Heart left ventricle (tissue), 16 donors: ENCODE measurements around the gene TMEM109. TPM values are rescaled to one million over a fixed set of nuclear protein-coding genes. Genes with fewer than 3 reads are reported as not detected.

ENCODE experiments used
- ATAC-seq, 4 donors: fragments of 200-7000 bp; cut with Tn5 transposase; one replicate each; pipeline ENCODE4 v1.9.1; 2020 to 2022; ENCODE audit warnings: moderate library complexity in 4 of 4, mild to moderate bottlenecking in 3 of 4, moderate number of reproducible peaks in 1 of 4
- DNase-seq, 5 donors: peaks; one replicate each; pipeline ENCODE4 v3.0.0-alpha.2; 2020
- H3K27ac ChIP-seq, 12 donors: fragments of 200-600 bp; sonication (generic) in 4 of 12; one replicate each; pipeline versions ENCODE4 v1.5.0 to v1.8.0; 2016 to 2022; ENCODE audit warnings: mild to moderate bottlenecking in 2 of 12
- H3K27me3 ChIP-seq, 9 donors: fragments of 200-600 bp; sonication (generic) in 2 of 9; one replicate each; pipeline versions ENCODE4 v1.5.1 to v1.8.0; 2016 to 2022; ENCODE audit warnings: mild to moderate bottlenecking in 3 of 9
- H3K36me3 ChIP-seq, 9 donors: fragments of 200-600 bp; sonication (generic) in 2 of 9; one replicate each; pipeline versions ENCODE4 v1.5.0 to v1.8.0; 2018 to 2022; ENCODE audit warnings: mild to moderate bottlenecking in 2 of 9
- H3K4me1 ChIP-seq, 12 donors: fragments of 200-600 bp; sonication (generic) in 4 of 12; one replicate each; pipeline versions ENCODE4 v1.5.0 to v1.8.0; 2016 to 2022; ENCODE audit warnings: mild to moderate bottlenecking in 3 of 12
- H3K4me3 ChIP-seq, 12 donors: fragments of 200-600 bp; sonication (generic) in 4 of 12; one replicate each; pipeline versions ENCODE4 v1.5.0 to v1.8.0; 2017 to 2022; ENCODE audit warnings: mild to moderate bottlenecking in 9 of 12, moderate library complexity in 4 of 12
- H3K9me3 ChIP-seq, 12 donors: fragments of 200-600 bp; sonication (generic) in 4 of 12; one replicate each; pipeline versions ENCODE4 v1.5.0 to v1.8.0; 2016 to 2022; ENCODE audit warnings: mild to moderate bottlenecking in 1 of 12
- POLR2A ChIP-seq, 2 donors: fragments of 450-650 bp; IDR thresholded peaks; one replicate each; pipeline ENCODE4 v1.6.1; 2017; ENCODE audit warnings: antibody characterized with exemption in 2 of 2, mild to moderate bottlenecking in 2 of 2, moderate library complexity in 2 of 2
- WGBS, 4 donors: extraction: QIAGEN DNeasy Blood & Tissue Kit in 2 of 4; methylation state at CpG; one replicate each; pipeline versions ENCODE4 v1.1.5 to v1.1.7; 2013 to 2018; 5-methylcytosine and 5-hydroxymethylcytosine counted together
- intact Hi-C, 10 donors: fragments of 100-400 bp; cut with DNase I; formaldehyde crosslinking; loops; one replicate each; pipeline versions ENCODE4 v1.11.1 to v1.14.2; 2022
- polyA plus RNA-seq, 2 donors: library from polyadenylated mRNA; stranded (reverse); fragments of 200-250 nt; gene quantifications; one replicate each; pipeline ENCODE4 v1.2.3, GENCODE V29; 2013
- total RNA-seq, 9 donors: library from RNA; depleted of rRNA in 2 of 9; stranded (reverse); fragments of >200 nt in 2 of 9; fragmentation: NEBNext Ultra II Directional in 3 of 9; extraction: Animal tissue kit (Norgen Biotek cat#: 25700) in 3 of 9; gene quantifications; one replicate each; pipeline versions ENCODE4 v1.1.0 to v1.2.4, GENCODE V29; 2016 to 2023
- TF ChIP-seq, protein P1 (sequence below), 12 donors: fragments of 200-600 bp; sonication (generic) in 4 of 12; IDR thresholded peaks; one replicate each; pipeline versions ENCODE4 v1.5.0 to v1.8.0; 2018 to 2022; ENCODE audit warnings: antibody characterized with exemption in 12 of 12, mild to moderate bottlenecking in 5 of 12
- donor health status: ischemic (EF 13 %, LVEDD 7.1; RV severe dilation, severe dysfunction).
- donor health status: healthy with polysubstance abuse.
- donor health status: DM: no; HTN: yes; CAD: no.
- donor health status: DM: no; HTN: no; CAD: no.
- donor health status: ischemic (EF 25% LVEDD 6.9; RV normal size, moderate dysfunction).
- donor health status: ischemic (EF 25% LVEDD 5.7; RV mildly dilated, moderate dysfunction).
- donor health status: healthy.
- donor health status: DM: yes; HTN: yes; CAD: no.
- donor health status: ischemic (EF 35%, LVEDD 5.7; RV mildly dilated, moderate dysfunction).
- donor health status: nonischemic (EF 11% LVEDD 7.7; RV severe dilation, severe dysfunction).
- donor health status: DM: yes; HTN: yes; CAD: no.
- donor health status: PGD.
- donor health status: ischemic (EF 29% LVEDD 5.4; RV normal size, mild dysfunction).
- donor health status: nonischemic (EF 23%, LVEDD 6.1; RV moderate dilation, normal function).

The TMEM109 gene
- total and polyA plus RNA-seq, 11 donors: 71.8 to 131 (median 96.3) TPM

DNA sequence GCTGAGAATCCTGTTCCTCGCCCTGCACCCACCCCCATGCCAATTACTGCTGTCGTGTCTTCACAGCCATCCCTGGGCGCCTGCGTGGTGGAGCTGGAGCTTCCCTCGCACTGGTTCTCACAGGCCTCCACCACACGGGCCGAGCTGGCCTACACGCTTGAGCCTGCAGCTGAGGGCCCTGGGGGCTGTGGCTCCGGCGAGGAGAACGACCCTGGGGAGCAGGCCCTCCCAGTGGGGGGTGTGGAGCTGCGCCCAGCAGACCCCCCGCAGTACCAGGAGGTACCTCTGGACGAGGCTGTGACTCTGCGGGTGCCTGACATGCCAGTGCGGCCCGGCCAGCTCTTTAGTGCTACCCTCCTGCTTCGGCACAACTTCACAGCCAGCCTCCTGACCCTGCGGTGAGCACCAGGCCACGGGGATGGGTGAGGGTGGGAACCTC is 14.6 kb downstream of the TMEM109 start:
- intact Hi-C loops: no loop called here
- H3K27me3 ChIP-seq: peaks cover 0 to 32% (median 0%) of the 10 kb centered on the region in 9 donors
- no peak overlapping the region for H3K4me3 ChIP-seq
- H3K36me3 ChIP-seq: peaks cover 0 to 4% (median 0%) of the 10 kb centered on the region in 9 donors
- H3K9me3 ChIP-seq: no peaks in the 10 kb centered on the region
- 86 to 98% (median 95%) methylated on average over 13 to 20 of the region's 20 CpGs for WGBS, 4 donors
- ATAC-seq: no peak
- TF ChIP-seq, protein P1, sequence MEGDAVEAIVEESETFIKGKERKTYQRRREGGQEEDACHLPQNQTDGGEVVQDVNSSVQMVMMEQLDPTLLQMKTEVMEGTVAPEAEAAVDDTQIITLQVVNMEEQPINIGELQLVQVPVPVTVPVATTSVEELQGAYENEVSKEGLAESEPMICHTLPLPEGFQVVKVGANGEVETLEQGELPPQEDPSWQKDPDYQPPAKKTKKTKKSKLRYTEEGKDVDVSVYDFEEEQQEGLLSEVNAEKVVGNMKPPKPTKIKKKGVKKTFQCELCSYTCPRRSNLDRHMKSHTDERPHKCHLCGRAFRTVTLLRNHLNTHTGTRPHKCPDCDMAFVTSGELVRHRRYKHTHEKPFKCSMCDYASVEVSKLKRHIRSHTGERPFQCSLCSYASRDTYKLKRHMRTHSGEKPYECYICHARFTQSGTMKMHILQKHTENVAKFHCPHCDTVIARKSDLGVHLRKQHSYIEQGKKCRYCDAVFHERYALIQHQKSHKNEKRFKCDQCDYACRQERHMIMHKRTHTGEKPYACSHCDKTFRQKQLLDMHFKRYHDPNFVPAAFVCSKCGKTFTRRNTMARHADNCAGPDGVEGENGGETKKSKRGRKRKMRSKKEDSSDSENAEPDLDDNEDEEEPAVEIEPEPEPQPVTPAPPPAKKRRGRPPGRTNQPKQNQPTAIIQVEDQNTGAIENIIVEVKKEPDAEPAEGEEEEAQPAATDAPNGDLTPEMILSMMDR (IDR thresholded peaks at IDR 0.05): no peak
- TF ChIP-seq POLR2A (IDR thresholded peaks at IDR 0.05): no peak
- H3K4me1 ChIP-seq: peaks cover 0 to 22% (median 11%) of the 10 kb centered on the region in 12 donors
- H3K27ac ChIP-seq: no peak overlapping the region
- DNase-seq: no peak

DNA sequence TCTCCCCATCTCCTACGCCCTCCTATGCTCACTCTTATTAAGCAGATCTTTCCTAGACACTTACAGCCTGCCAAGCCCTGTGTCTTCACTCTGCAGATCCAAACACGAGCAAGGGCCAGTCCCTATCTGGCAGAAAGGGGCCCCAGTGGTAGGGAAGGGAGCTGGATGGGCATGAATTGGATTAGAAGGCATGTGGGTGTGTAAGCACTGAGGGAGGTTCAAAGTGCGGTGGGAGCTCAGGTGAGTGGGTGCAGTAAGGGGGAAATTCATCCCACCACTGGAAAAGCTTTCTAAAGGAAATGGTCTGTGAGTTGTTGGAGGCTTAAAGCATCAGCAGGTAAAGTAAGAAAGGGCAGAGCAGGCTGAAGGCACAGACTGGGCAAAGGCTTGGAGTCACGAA is 15.8 kb downstream of the TMEM109 start:
- Histone ChIP-seq H3K9me3 (no peaks in the 10 kb centered on the region), H3K36me3 (peaks cover 0 to 4% (median 0%) of the 10 kb centered on the region in 9 donors), H3K27ac (no peak overlapping the region), H3K4me3 (no peak overlapping the region), H3K27me3 (peaks cover 0 to 20% (median 0%) of the 10 kb centered on the region in 9 donors), H3K4me1 (peaks cover 0 to 11% (median 2%) of the 10 kb centered on the region in 12 donors)
- WGBS, 4 donors: 87 to 92% (median 91%) methylated on average over 4 of the region's 4 CpGs
- intact Hi-C loops: no loop called here
- no peak for TF ChIP-seq POLR2A (IDR thresholded peaks at IDR 0.05)
- TF ChIP-seq, protein P1 (IDR thresholded peaks at IDR 0.05): no peak
- ATAC-seq (no peak), DNase-seq (no peak)

DNA sequence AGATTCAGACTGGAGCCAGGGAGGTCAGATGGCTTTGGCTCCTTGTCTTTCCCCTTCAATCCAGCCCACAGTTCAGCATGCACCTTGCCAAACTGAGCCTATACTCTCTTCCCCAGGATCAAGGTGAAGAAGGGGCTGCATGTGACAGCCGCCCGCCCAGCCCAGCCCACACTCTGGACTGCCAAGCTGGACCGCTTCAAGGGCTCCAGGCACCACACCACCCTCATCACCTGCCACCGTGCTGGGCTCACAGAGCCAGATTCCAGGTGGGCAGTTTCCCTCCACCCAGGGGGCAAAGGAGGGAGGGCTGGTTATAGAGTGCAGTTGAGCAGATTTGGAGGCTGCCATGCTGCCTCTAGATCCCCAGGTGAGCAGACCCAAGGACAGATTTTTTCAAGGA is 16.4 kb downstream of the TMEM109 start:
- Histone ChIP-seq H3K9me3 (no peaks in the 10 kb centered on the region), H3K36me3 (peaks cover 0 to 4% (median 0%) of the 10 kb centered on the region in 9 donors), H3K27me3 (peaks cover 0 to 14% (median 0%) of the 10 kb centered on the region in 9 donors), H3K27ac (no peak overlapping the region), H3K4me1 (peaks cover 0 to 5% (median 0%) of the 10 kb centered on the region in 12 donors), H3K4me3 (no peak overlapping the region)
- DNase-seq: no peak
- intact Hi-C loops: no loop called here
- ATAC-seq: no peak
- WGBS, 4 donors: 93 to 100% (median 98%) methylated on average over 3 to 4 of the region's 4 CpGs
- TF ChIP-seq POLR2A (IDR thresholded peaks at IDR 0.05): no peak
- TF ChIP-seq, protein P1 (IDR thresholded peaks at IDR 0.05): no peak

DNA sequence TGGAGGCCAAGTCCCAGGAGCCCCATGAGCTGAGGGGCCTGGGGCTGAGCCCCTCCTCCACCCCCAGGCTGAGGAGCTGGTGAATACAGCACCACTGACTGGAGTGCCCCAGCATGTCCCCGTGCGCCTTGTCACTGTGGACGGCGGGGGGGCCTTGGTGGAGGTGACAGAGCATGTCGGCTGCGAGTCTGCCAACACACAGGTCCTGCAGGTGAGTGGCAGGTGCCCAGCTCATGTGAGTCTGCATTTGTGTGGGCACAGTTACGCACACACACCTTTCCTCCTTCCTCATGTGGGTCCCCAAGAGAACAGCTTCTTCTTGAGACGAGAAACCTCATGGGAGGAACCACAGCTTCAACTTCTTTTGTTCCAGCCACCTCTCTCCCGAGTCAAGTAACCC is 18.0 kb downstream of the TMEM109 start:
- H3K9me3 ChIP-seq: no peaks in the 10 kb centered on the region
- no peak overlapping the region for H3K27ac ChIP-seq
- H3K27me3 ChIP-seq: peaks cover 0 to under 1% (median 0%) of the 10 kb centered on the region in 9 donors
- intact Hi-C loops: no loop called here
- WGBS, 4 donors: 86 to 92% (median 89%) methylated on average over 5 to 9 of the region's 9 CpGs
- ATAC-seq (no peak), DNase-seq (no peak)
- no peak overlapping the region for H3K4me3 ChIP-seq
- TF ChIP-seq POLR2A (IDR thresholded peaks at IDR 0.05): no peak
- TF ChIP-seq, protein P1 (IDR thresholded peaks at IDR 0.05): no peak
- peaks cover 0 to 4% (median 0%) of the 10 kb centered on the region in 9 donors for H3K36me3 ChIP-seq
- peaks cover 0 to 12% (median 7%) of the 10 kb centered on the region in 12 donors for H3K4me1 ChIP-seq
